GM19239 (cell line): Measurements from ENCODE around the gene ZNF235.
"Not testable (repeated sequence)": the region's sequence is repeated elsewhere in the genome, so short reads cannot be mapped to it uniquely, and the experiment has no call there.

Experiments used
- DNase-seq: peaks from one replicate; pipeline ENCODE4 v3.0.0; 2011; ENCODE audit warnings: low spot score; ENCODE audit not compliant: insufficient read length
- FAIRE-seq: peaks from 2 replicates; lab custom pipeline; 2011; peaks lifted over from hg19 to GRCh38; lab: Jason Lieb, UNC

Gene ZNF235

DNA sequence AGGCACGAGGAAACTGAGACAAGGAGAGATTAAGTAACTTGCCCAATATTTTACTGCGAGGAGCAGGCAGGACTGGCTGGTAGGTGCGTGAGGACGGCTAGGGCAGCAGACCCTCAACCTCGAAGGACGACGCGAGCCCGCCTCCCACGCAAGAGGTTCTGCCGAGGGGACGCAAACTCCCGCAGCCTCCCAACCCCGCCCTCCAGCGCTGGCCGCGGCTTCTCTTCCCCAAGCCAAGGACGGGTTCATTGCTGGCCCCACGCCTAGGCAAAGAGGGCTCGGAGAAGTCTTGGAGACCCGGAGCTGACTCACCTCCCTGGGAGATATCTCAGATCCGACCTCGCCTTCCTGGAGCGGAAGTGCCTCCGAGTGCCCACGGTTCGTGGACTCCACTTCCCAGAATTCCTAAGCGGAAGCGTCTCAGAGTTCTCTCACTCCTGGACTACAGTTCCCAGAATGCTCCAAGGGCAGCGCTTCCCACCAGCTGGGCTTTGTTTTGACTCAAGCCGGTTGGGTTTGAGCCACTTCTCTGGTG lies at the start of gene ZNF235:
Gene ZNF235 (minus strand): TSS at position 367 of the 535 bp plus-strand sequence. CDS start 1,621 bp downstream, outside the sequence.
- FAIRE-seq (peak; percentile 95), DNase-seq (peak; percentile 86)

- no peak for FAIRE-seq
These were observed 41.7 kb upstream of the ZNF235 start for GRCh38 chr19:44346556-44346955.

DNA sequence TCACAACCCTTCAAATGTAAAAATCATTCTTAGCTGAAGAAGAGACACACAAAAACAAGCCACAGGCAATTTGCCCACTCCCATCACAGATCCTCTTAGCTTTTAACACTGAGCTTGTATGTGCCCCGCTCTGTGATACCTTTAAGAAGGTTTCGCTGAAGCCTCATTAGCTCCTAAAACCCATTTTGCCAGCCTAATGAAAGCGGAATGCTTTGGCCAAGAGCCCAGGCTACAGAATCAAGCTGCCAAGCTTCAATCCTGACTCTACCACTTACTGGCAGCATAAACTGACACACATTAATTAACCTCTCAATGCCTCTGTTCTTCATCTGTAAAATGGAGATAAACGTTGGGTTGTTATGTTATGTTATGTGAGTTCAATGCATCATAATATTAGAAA lies 41.1 kb upstream of the ZNF235 start:
- FAIRE-seq (no peak), DNase-seq (no peak)

More at GRCh38 chr19:44346556-44346955, 41.7 kb upstream of the ZNF235 start:
- DNase-seq = no peak

- no peak for FAIRE-seq
- DNase-seq = no peak
These were observed 39.4 kb upstream of the ZNF235 start for GRCh38 chr19:44344255-44344654.

- FAIRE-seq (no peak), DNase-seq (no peak)
These were observed 37.0 kb upstream of the ZNF235 start for GRCh38 chr19:44341794-44342193.

DNA sequence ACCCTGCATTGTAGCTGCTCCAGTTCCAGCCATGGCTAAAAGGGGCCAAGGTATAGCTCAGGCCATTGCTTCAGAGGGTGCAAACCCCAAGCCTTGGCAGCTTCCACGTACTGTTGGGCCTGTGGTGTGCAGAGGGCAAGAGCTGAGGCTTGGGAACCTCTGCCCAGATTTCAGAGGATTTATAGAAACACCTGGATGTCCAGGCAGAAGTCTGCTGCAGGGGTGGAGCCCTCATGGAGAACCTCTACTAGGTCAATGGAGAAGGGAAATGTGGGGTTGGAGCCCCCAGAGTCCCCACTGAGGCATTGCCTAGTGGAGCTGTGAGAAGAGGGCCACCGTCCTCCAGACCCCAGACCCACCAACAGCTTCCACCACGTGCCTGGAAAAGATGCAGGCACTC lies 29.8 kb upstream of the ZNF235 start:
- not testable (repeated sequence) for FAIRE-seq

GRCh38 chr19:44332145-44332544 lies 27.3 kb upstream of the ZNF235 start:
- DNase-seq (no peak), FAIRE-seq (no peak)

More for the DNA sequence above, 29.8 kb upstream of the ZNF235 start:
- not testable (repeated sequence) for DNase-seq

- DNase-seq (no peak), FAIRE-seq (no peak)
These were observed 11.1 kb upstream of the ZNF235 start for GRCh38 chr19:44315883-44316282.

DNA sequence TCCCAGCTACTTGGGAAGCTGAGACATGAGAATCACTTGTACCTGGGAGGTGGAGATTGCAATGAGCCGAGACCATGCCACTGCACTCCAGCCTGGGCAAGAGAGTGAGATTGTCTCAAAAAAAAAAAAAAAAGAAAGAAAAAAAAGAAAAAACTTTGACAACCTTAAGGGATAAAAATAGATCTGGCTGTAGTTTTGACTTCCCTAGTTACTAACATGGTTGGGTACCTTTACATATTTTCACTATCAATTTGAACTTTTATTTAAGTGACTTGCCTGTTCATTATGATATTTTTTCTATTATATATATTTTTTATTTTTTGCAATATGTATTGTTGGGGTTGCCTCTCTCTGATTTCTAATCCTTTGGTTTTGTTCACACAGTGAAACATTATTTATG lies 8.4 kb upstream of the ZNF235 start:
- no peak for DNase-seq
- no peak for FAIRE-seq

GRCh38 chr19:44308011-44308410 lies 3.2 kb upstream of the ZNF235 start:
- FAIRE-seq (no peak), DNase-seq (no peak)

- DNase-seq (no peak), FAIRE-seq (no peak)
These were observed 1.5 kb upstream of the ZNF235 start for GRCh38 chr19:44306283-44306682.

- no peak for FAIRE-seq
- no peak for DNase-seq
These were observed 632 bp upstream of the ZNF235 start for GRCh38 chr19:44305457-44305856.

- DNase-seq = no peak
These were observed 753 bp downstream of the ZNF235 start for GRCh38 chr19:44303976-44304568.

DNA sequence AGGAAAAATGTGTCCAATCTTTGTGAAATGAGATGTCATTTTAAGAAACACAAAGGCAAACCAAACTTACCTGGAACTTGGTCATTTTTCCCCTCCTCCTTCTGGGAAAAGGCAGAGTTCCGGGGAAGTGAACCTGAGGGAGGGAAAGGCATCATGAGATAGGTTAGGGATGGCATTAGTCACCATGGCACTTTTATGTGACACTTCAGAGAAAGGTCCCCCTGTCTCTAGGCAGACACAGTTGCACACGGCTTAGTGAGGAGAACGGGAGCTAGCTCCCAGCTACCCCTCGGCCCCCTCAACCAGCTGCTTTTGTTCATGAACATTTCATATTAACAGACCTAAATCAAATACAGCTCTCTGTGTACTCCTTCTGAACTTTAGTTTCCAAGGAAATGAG lies 1.5 kb downstream of the ZNF235 start:
- DNase-seq (no peak), FAIRE-seq (no peak)

More at GRCh38 chr19:44303976-44304568, 753 bp downstream of the ZNF235 start:
- no peak for FAIRE-seq

GRCh38 chr19:44284968-44285367 lies 19.9 kb downstream of the ZNF235 start:
- FAIRE-seq = no peak

DNA sequence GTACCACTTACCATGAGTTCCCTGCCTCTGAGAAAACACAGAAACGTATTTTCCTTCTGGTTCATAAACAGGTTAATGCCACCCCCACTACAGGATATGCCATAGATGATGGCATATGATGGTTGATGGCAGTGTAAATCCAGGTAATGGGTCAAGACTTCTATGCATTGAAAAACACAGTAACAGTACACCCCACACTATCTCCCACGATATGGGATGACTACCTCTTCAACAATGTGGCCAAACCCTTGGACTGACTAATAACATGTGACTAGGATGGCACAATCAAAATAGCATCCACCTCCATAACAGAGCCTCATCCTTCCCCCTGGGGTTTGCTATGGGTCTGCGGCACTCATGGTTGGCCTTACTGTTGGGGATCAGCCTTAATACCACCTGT lies 22.0 kb downstream of the ZNF235 start:
- DNase-seq (no peak), FAIRE-seq (no peak)

More at GRCh38 chr19:44284968-44285367, 19.9 kb downstream of the ZNF235 start:
- no peak for DNase-seq

DNA sequence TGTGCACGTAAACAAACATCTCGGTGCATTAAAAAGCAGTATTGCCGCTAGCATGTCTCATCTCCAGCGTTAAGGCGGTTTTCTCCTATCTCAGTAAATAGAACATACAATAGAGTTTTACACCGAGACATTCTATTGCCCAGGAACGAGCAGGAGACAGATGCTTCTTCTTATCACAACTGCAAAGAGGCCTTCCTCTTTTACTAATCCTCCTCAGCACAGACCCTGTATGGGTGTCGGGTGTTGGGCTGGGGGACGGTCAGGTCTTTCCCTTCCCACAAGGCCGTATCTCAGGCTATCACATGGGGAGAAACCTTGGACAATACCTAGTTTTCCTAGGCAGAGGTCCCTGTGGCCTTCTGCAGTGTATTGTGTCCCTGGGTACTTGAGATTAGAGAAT lies 23.9 kb downstream of the ZNF235 start:
- FAIRE-seq (no peak), DNase-seq (no peak)

DNA sequence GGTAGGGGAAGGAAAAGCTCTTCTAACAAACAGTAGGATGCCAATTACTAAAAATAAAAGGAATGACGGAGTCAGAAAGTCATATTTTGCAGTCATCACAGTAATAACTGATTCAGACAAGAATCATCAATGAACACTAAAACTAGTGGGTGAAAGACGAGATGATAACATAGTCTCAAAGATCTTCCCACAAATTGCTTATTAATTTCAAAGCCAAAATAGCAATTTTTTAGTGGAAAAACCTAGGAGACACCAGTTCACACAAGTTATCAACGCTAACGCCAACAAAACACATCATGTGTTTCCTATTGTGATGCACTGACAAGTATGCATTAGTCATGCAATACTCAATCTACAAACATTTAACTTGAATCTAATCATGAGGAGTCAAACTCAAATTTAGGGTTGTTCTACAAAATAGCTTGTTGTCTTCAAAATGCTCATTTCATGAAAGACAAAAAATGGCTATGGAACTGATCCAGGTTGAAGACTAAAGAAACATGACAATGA lies 26.6 kb downstream of the ZNF235 start:
- DNase-seq = no peak
- no peak for FAIRE-seq

GRCh38 chr19:44277331-44277730 lies 27.5 kb downstream of the ZNF235 start:
- DNase-seq = no peak
- FAIRE-seq = no peak

GRCh38 chr19:44260695-44261446 lies 44.0 kb downstream of the ZNF235 start:
- FAIRE-seq = no peak

GRCh38 chr19:44260343-44260681 lies 44.5 kb downstream of the ZNF235 start:
- DNase-seq (no peak), FAIRE-seq (no peak)

More at GRCh38 chr19:44260695-44261446, 44.0 kb downstream of the ZNF235 start:
- DNase-seq = no peak
